RWPE1 (cell line): ENCODE data around the gene HOXB3.

Source experiments
- CTCF ChIA-PET: fragments of 350-600 bp; sonication (Branson Sonifier 250); formaldehyde crosslinking; extraction: SDS; loops from one replicate; lab custom pipeline; 2021; lab: Yijun Ruan, JAX
- POLR2A ChIA-PET: fragments of 400-600 bp; formaldehyde crosslinking; extraction: SDS; loops from one replicate; lab custom pipeline; 2020; ENCODE audit warnings: antibody characterized with exemption; ENCODE audit not compliant: low non-redundant PET; lab: Yijun Ruan, JAX
- DNase-seq: peaks from one replicate; pipeline ENCODE4 v3.0.0; 2012; ENCODE audit warnings: low spot score
- H3K27ac ChIP-seq: fragments of 450-650 bp; 2 replicates; pipeline ENCODE4 v1.5.1; 2017
- CTCF ChIP-seq: fragments of 450-650 bp; conservative IDR thresholded peaks from 2 replicates; pipeline ENCODE4 v1.5.1; 2017; ENCODE audit warnings: low read depth, mild to moderate bottlenecking

HOXB3 gene

GRCh38 chr17:48608494-48608834 lies 18.4 kb upstream of the HOXB3 start:
- no peak for TF ChIP-seq CTCF
- ChIA-PET POLR2A (no interaction called here), CTCF (interaction anchor here (0.6 to 2.6 kb wide), 2 partner anchors 10 to 222 kb away, joined by 5 to 15 read pairs; no protein-coding TSS in a partner anchor)
- DNase-seq: no peak
- peak overlapping the region; percentile 92; the same call in 1 of the 2 replicates for H3K27ac ChIP-seq

- ChIA-PET CTCF (interaction anchor here (0.6 kb wide), 1 partner anchor 760 kb away, joined by 3 read pairs; no protein-coding TSS in a partner anchor), POLR2A (no interaction called here)
- peak overlapping the region; percentile 45 for H3K27ac ChIP-seq
- no peak for TF ChIP-seq CTCF
- no peak for DNase-seq
Measured at GRCh38 chr17:48606892-48607614, 17.0 kb upstream of the HOXB3 start.

GRCh38 chr17:48605991-48606891 lies 16.2 kb upstream of the HOXB3 start:
- DNase-seq: no peak
- peak overlapping the region; percentile 97 for H3K27ac ChIP-seq
- TF ChIP-seq CTCF: no peak
- ChIA-PET CTCF (interaction anchor here (0.6 kb wide), 1 partner anchor 759 kb away, joined by 3 read pairs; no protein-coding TSS in a partner anchor), POLR2A (no interaction called here)

- peak overlapping the region; percentile 97 for H3K27ac ChIP-seq
- POLR2A ChIA-PET: no interaction called here
- CTCF ChIA-PET: interaction anchor here (0.7 kb wide), 1 partner anchor 31 kb away, joined by 3 read pairs; no protein-coding TSS in a partner anchor
- no peak for TF ChIP-seq CTCF
- no peak for DNase-seq
Measured at GRCh38 chr17:48605409-48605919, 15.4 kb upstream of the HOXB3 start.

- POLR2A ChIA-PET: no interaction called here
- DNase-seq: no peak
- peak within 1 kb of the TSS; percentile 97 for H3K27ac ChIP-seq
- TF ChIP-seq CTCF: no peak
- CTCF ChIA-PET: interaction anchor here (0.7 kb wide), 1 partner anchor 30 kb away, joined by 3 read pairs; no protein-coding TSS in a partner anchor
Measured at GRCh38 chr17:48604770-48605329, 14.8 kb upstream of the HOXB3 start, which contains the start of gene HOXB6. HOXB6 (minus strand) TSS chr17:48604986; CDS start chr17:48598150, 6,836 bp downstream.
